ENCODE data around the gene TNN. TPM values are rescaled to one million over a fixed set of nuclear protein-coding genes. Genes with fewer than 3 reads are reported as not detected.
A peak's percentile ranks its signal among the peaks of the same experiment; 100 is the strongest.

The TNN gene
- total and polyA plus RNA-seq, 9 donors = 3.3 to 9.2 (median 5.5) TPM

GRCh38 chr1:175154629-175155472 is 87.2 kb downstream of the TNN start:
- 5% methylated on average over 3 of the region's 11 CpGs for WGBS (ENCODE audit: insufficient coverage)
- no peaks in the 10 kb centered on the region for H3K9me3 ChIP-seq (replicated peaks; ENCODE audit: control insufficient read depth, low read depth, low read length)
- H3K27me3 ChIP-seq (ENCODE audit: control insufficient read depth, insufficient read depth, low read length) = peaks cover 9% of the 10 kb centered on the region
- DNase-seq = peak; percentile 69
- H3K36me3 ChIP-seq (ENCODE audit: control insufficient read depth, insufficient read depth, low read length) = no peaks in the 10 kb centered on the region
- H3K4me3 ChIP-seq (ENCODE audit: low read length) = no peak overlapping the region
- no peaks in the 10 kb centered on the region for H3K4me1 ChIP-seq (ENCODE audit: control insufficient read depth, insufficient read depth, low read length)
- H3K27ac ChIP-seq (ENCODE audit: low read length) = no peak overlapping the region

GRCh38 chr1:175155473-175155856 is 87.8 kb downstream of the TNN start:
- 54% methylated on average over 4 of the region's 4 CpGs for WGBS (ENCODE audit: insufficient coverage)
- Histone ChIP-seq H3K4me3 (ENCODE audit: low read length) (no peak overlapping the region), H3K27ac (ENCODE audit: low read length) (no peak overlapping the region), H3K36me3 (ENCODE audit: control insufficient read depth, insufficient read depth, low read length) (no peaks in the 10 kb centered on the region), H3K9me3 (replicated peaks; ENCODE audit: control insufficient read depth, low read depth, low read length) (no peaks in the 10 kb centered on the region), H3K27me3 (ENCODE audit: control insufficient read depth, insufficient read depth, low read length) (peaks cover 8% of the 10 kb centered on the region), H3K4me1 (ENCODE audit: control insufficient read depth, insufficient read depth, low read length) (no peaks in the 10 kb centered on the region)
- DNase-seq = no peak

- Histone ChIP-seq H3K27ac (ENCODE audit: low read length) (no peak overlapping the region), H3K9me3 (replicated peaks; ENCODE audit: control insufficient read depth, low read depth, low read length) (no peaks in the 10 kb centered on the region), H3K4me1 (ENCODE audit: control insufficient read depth, insufficient read depth, low read length) (no peaks in the 10 kb centered on the region), H3K27me3 (ENCODE audit: control insufficient read depth, insufficient read depth, low read length) (peaks cover 5% of the 10 kb centered on the region), H3K36me3 (ENCODE audit: control insufficient read depth, insufficient read depth, low read length) (no peaks in the 10 kb centered on the region), H3K4me3 (ENCODE audit: low read length) (no peak overlapping the region)
- 83% methylated on average over 1 of the region's 5 CpGs for WGBS (ENCODE audit: insufficient coverage)
- no peak for DNase-seq
These were observed 88.3 kb downstream of the TNN start for GRCh38 chr1:175155936-175156335.

- H3K4me3 ChIP-seq (ENCODE audit: low read length) = no peak overlapping the region
- no peak for DNase-seq
- no peaks in the 10 kb centered on the region for H3K4me1 ChIP-seq (ENCODE audit: control insufficient read depth, insufficient read depth, low read length)
- no CpG with 5 or more reads among the region's 2 CpGs for WGBS (ENCODE audit: insufficient coverage)
- H3K27ac ChIP-seq (ENCODE audit: low read length) = no peak overlapping the region
- H3K36me3 ChIP-seq (ENCODE audit: control insufficient read depth, insufficient read depth, low read length) = no peaks in the 10 kb centered on the region
- H3K27me3 ChIP-seq (ENCODE audit: control insufficient read depth, insufficient read depth, low read length) = peaks cover 4% of the 10 kb centered on the region
- no peaks in the 10 kb centered on the region for H3K9me3 ChIP-seq (replicated peaks; ENCODE audit: control insufficient read depth, low read depth, low read length)
These were observed 89.6 kb downstream of the TNN start for GRCh38 chr1:175157200-175157599.

GRCh38 chr1:175158170-175158591 is 90.5 kb downstream of the TNN start:
- peaks cover 2% of the 10 kb centered on the region for H3K27me3 ChIP-seq (ENCODE audit: control insufficient read depth, insufficient read depth, low read length)
- DNase-seq = no peak
- no peak overlapping the region for H3K4me3 ChIP-seq (ENCODE audit: low read length)
- H3K27ac ChIP-seq (ENCODE audit: low read length) = no peak overlapping the region
- H3K4me1 ChIP-seq (ENCODE audit: control insufficient read depth, insufficient read depth, low read length) = peaks cover 5% of the 10 kb centered on the region
- 76% methylated on average over 2 of the region's 6 CpGs for WGBS (ENCODE audit: insufficient coverage)
- no peaks in the 10 kb centered on the region for H3K9me3 ChIP-seq (replicated peaks; ENCODE audit: control insufficient read depth, low read depth, low read length)
- no peaks in the 10 kb centered on the region for H3K36me3 ChIP-seq (ENCODE audit: control insufficient read depth, insufficient read depth, low read length)

GRCh38 chr1:175162955-175163354 is 95.3 kb downstream of the TNN start:
- H3K36me3 ChIP-seq (ENCODE audit: control insufficient read depth, insufficient read depth, low read length) = peaks cover 19% of the 10 kb centered on the region
- peak; percentile 96 for DNase-seq

GRCh38 chr1:175163702-175164101 is 96.1 kb downstream of the TNN start:
- H3K27ac ChIP-seq (ENCODE audit: low read length) = peak overlapping the region; percentile 82
- H3K27me3 ChIP-seq (ENCODE audit: control insufficient read depth, insufficient read depth, low read length) = peaks cover 4% of the 10 kb centered on the region
- 49% methylated on average over 3 of the region's 4 CpGs for WGBS (ENCODE audit: insufficient coverage)
- no peak overlapping the region for H3K4me3 ChIP-seq (ENCODE audit: low read length)
- H3K36me3 ChIP-seq (ENCODE audit: control insufficient read depth, insufficient read depth, low read length) = peaks cover 19% of the 10 kb centered on the region
- no peaks in the 10 kb centered on the region for H3K9me3 ChIP-seq (replicated peaks; ENCODE audit: control insufficient read depth, low read depth, low read length)
- peaks cover 19% of the 10 kb centered on the region for H3K4me1 ChIP-seq (ENCODE audit: control insufficient read depth, insufficient read depth, low read length)
- no peak for DNase-seq

More at GRCh38 chr1:175162955-175163354, 95.3 kb downstream of the TNN start:
- Histone ChIP-seq H3K27me3 (ENCODE audit: control insufficient read depth, insufficient read depth, low read length) (peaks cover 4% of the 10 kb centered on the region), H3K9me3 (replicated peaks; ENCODE audit: control insufficient read depth, low read depth, low read length) (no peaks in the 10 kb centered on the region), H3K27ac (ENCODE audit: low read length) (peak overlapping the region; percentile 82), H3K4me1 (ENCODE audit: control insufficient read depth, insufficient read depth, low read length) (peaks cover 19% of the 10 kb centered on the region), H3K4me3 (ENCODE audit: low read length) (no peak overlapping the region)
- 0% methylated on average over 2 of the region's 4 CpGs for WGBS (ENCODE audit: insufficient coverage)

GRCh38 chr1:175164751-175165150 is 97.1 kb downstream of the TNN start:
- no CpG with 5 or more reads among the region's 2 CpGs for WGBS (ENCODE audit: insufficient coverage)
- no peak overlapping the region for H3K27ac ChIP-seq (ENCODE audit: low read length)
- H3K27me3 ChIP-seq (ENCODE audit: control insufficient read depth, insufficient read depth, low read length) = peaks cover 4% of the 10 kb centered on the region

GRCh38 chr1:175166746-175167145 is 99.1 kb downstream of the TNN start:
- no peak overlapping the region for H3K4me3 ChIP-seq (ENCODE audit: low read length)
- peaks cover 19% of the 10 kb centered on the region for H3K4me1 ChIP-seq (ENCODE audit: control insufficient read depth, insufficient read depth, low read length)
- H3K36me3 ChIP-seq (ENCODE audit: control insufficient read depth, insufficient read depth, low read length) = peaks cover 19% of the 10 kb centered on the region
- 56% methylated on average over 2 of the region's 5 CpGs for WGBS (ENCODE audit: insufficient coverage)
- no peak overlapping the region for H3K27ac ChIP-seq (ENCODE audit: low read length)
- DNase-seq = no peak
- H3K9me3 ChIP-seq (replicated peaks; ENCODE audit: control insufficient read depth, low read depth, low read length) = no peaks in the 10 kb centered on the region
- H3K27me3 ChIP-seq (ENCODE audit: control insufficient read depth, insufficient read depth, low read length) = peaks cover 4% of the 10 kb centered on the region

More at GRCh38 chr1:175164751-175165150, 97.1 kb downstream of the TNN start:
- Histone ChIP-seq H3K36me3 (ENCODE audit: control insufficient read depth, insufficient read depth, low read length) (peaks cover 19% of the 10 kb centered on the region), H3K4me1 (ENCODE audit: control insufficient read depth, insufficient read depth, low read length) (peaks cover 19% of the 10 kb centered on the region), H3K4me3 (ENCODE audit: low read length) (no peak overlapping the region), H3K9me3 (replicated peaks; ENCODE audit: control insufficient read depth, low read depth, low read length) (no peaks in the 10 kb centered on the region)
- no peak for DNase-seq

GRCh38 chr1:175167861-175168260 is 100.2 kb downstream of the TNN start:
- Histone ChIP-seq H3K4me1 (ENCODE audit: control insufficient read depth, insufficient read depth, low read length) (peaks cover 15% of the 10 kb centered on the region), H3K36me3 (ENCODE audit: control insufficient read depth, insufficient read depth, low read length) (peaks cover 22% of the 10 kb centered on the region), H3K27ac (ENCODE audit: low read length) (no peak overlapping the region), H3K9me3 (replicated peaks; ENCODE audit: control insufficient read depth, low read depth, low read length) (no peaks in the 10 kb centered on the region), H3K4me3 (ENCODE audit: low read length) (no peak overlapping the region), H3K27me3 (ENCODE audit: control insufficient read depth, insufficient read depth, low read length) (peaks cover 4% of the 10 kb centered on the region)
- WGBS (ENCODE audit: insufficient coverage) = no CpG with 5 or more reads among the region's 2 CpGs
- DNase-seq = no peak
